ENCODE data around the gene LRMDA.
"Not testable (repeated sequence)": the region's sequence is repeated elsewhere in the genome, so short reads cannot be mapped to it uniquely, and the experiment has no call there.

LRMDA gene

DNA sequence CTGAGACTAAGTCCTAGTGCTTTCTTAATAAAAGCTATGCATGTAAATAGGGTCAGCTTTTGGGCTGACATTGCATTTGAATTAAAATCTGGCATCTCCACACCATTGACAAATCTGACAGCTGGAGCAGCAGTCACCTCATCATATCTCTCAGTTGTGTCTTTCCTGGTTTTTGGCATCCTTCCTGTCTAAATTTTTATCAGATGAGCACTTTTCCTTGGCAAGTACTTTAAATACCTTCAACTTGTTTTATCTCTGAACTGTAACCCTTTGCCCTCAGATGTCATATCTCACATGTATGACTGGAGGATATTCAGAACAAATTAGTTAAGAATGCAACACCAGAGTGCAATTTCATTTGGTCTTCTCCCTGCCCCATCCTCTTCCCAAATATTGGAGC lies 1066.2 kb downstream of the LRMDA start:
- Mint-ChIP-seq H3K9me3 (peaks cover under 1% of the 10 kb centered on the region), H3K36me3 (no peaks in the 10 kb centered on the region), H3K27me3 (no peaks in the 10 kb centered on the region), H3K4me3 (no peak overlapping the region), H3K27ac (no peak overlapping the region), H3K4me1 (no peaks in the 10 kb centered on the region)
- no peak for DNase-seq
- CTCF ChIA-PET = no interaction called here

- H3K27me3 Mint-ChIP-seq = no peaks in the 10 kb centered on the region
- H3K27ac Mint-ChIP-seq = no peak overlapping the region
- CTCF ChIA-PET = no interaction called here
- H3K4me1 Mint-ChIP-seq = no peaks in the 10 kb centered on the region
- H3K36me3 Mint-ChIP-seq = no peaks in the 10 kb centered on the region
- H3K4me3 Mint-ChIP-seq = no peak overlapping the region
- no peak for DNase-seq
- peaks cover 1% of the 10 kb centered on the region for H3K9me3 Mint-ChIP-seq
Measured at GRCh38 chr10:76504823-76505222, 1073.4 kb downstream of the LRMDA start.

GRCh38 chr10:76509446-76509845 lies 1078.0 kb downstream of the LRMDA start:
- CTCF ChIA-PET = no interaction called here
- Mint-ChIP-seq H3K4me1 (no peaks in the 10 kb centered on the region), H3K36me3 (no peaks in the 10 kb centered on the region), H3K27me3 (no peaks in the 10 kb centered on the region), H3K9me3 (no peaks in the 10 kb centered on the region), H3K4me3 (no peak overlapping the region), H3K27ac (no peak overlapping the region)
- DNase-seq = no peak

DNA sequence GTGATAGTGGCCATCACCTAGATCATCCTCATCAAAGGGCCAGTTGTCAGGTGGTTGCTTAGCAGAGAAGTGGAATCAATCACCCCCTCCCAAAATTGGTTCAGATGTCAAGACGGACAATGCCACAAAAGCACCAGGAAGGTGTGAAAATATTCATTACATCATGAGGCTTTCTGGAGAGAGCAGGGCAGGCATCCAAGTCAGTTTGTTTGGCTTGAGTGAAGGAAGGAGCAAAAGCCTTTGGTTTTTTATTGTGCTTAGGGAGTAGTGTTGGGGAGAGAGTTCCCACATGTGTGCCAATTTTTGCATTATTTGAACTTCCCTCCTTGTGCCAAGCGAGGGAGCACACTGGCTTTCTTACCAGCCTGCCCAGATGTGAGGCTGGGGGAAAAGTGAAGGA lies 1082.9 kb downstream of the LRMDA start:
- H3K9me3 Mint-ChIP-seq = no peaks in the 10 kb centered on the region
- no peaks in the 10 kb centered on the region for H3K36me3 Mint-ChIP-seq
- no peak overlapping the region for H3K27ac Mint-ChIP-seq
- no peaks in the 10 kb centered on the region for H3K4me1 Mint-ChIP-seq
- no peak for DNase-seq
- no peak overlapping the region for H3K4me3 Mint-ChIP-seq
- no peaks in the 10 kb centered on the region for H3K27me3 Mint-ChIP-seq
- CTCF ChIA-PET = no interaction called here

- CTCF ChIA-PET = no interaction called here
- no peaks in the 10 kb centered on the region for H3K4me1 Mint-ChIP-seq
- H3K27ac Mint-ChIP-seq = no peak overlapping the region
- no peaks in the 10 kb centered on the region for H3K27me3 Mint-ChIP-seq
- no peak overlapping the region for H3K4me3 Mint-ChIP-seq
- no peaks in the 10 kb centered on the region for H3K36me3 Mint-ChIP-seq
- no peaks in the 10 kb centered on the region for H3K9me3 Mint-ChIP-seq
- DNase-seq = no peak
Measured at GRCh38 chr10:76514869-76515268, 1083.4 kb downstream of the LRMDA start.

DNA sequence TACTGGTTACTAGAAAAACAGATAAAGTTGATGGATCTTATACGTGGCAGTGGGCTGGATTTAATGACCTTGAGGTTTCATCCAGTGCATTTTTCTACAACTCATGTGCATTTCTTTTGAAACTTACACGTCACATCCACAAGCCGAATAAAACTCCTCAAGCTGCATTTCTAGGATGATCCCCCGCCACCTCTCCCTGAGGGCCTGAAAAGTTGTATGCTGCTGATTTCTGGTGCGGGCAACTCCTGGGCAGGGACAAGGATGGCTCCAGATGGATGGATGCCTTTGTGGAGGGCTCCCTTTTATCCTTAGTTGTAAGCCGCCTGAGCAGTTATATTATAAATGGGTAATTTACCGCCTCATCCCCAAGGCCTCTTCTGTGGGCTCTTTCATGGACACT lies 1091.1 kb downstream of the LRMDA start:
- Mint-ChIP-seq H3K27me3 (no peaks in the 10 kb centered on the region), H3K36me3 (no peaks in the 10 kb centered on the region), H3K4me1 (no peaks in the 10 kb centered on the region), H3K4me3 (no peak overlapping the region), H3K9me3 (no peaks in the 10 kb centered on the region), H3K27ac (no peak overlapping the region)
- CTCF ChIA-PET = no interaction called here
- no peak for DNase-seq

DNA sequence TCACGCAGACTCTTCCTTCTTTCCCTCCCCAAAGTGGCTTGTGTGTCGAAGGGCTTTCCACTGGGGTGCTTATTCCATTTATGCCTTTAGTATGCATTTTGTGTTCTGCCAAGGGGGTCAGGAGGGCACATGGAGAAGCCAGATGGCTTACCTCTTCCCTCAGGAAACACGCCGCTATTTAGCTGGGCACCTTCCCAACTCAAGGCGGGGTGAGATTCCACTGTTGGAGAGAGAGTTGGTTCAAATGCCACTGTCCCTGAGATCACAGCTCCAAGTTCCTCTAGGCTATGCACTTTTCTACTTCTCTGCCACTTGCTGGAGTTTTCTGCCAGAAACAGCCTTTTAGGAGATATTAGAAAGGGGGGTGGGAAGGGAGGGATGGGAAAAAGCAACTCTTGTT lies 1091.8 kb downstream of the LRMDA start:
- CTCF ChIA-PET = no interaction called here
- Mint-ChIP-seq H3K36me3 (no peaks in the 10 kb centered on the region), H3K4me1 (no peaks in the 10 kb centered on the region), H3K9me3 (no peaks in the 10 kb centered on the region), H3K27ac (no peak overlapping the region), H3K4me3 (no peak overlapping the region), H3K27me3 (no peaks in the 10 kb centered on the region)
- DNase-seq = no peak

DNA sequence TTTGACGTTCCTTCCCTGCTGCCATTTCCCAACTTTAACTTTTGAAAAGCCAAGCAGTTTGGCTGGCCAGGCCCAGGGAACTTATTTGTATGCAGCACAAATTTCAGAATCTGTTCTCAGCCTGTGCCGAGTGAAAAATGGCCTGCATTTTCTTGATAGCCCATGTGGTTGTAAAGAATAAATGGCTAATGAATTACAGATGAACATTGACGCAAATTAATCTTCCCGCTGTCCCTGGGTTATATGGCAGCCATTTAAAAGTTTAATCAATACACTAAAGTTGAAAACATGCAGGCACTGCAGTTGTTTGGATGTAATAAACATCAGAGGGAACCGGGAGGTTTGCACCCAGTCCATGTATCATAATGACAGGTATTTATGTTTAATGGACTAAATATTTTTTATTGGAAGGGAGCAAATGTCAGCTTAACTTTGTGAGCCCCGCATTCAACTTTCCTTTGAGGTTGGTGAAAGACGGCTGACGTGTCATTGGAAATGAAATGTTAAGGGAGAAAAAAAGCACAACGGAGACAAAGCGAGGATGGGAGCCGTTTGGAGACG lies 1092.4 kb downstream of the LRMDA start:
- H3K4me1 Mint-ChIP-seq = no peaks in the 10 kb centered on the region
- H3K27ac Mint-ChIP-seq = no peak overlapping the region
- H3K4me3 Mint-ChIP-seq = no peak overlapping the region
- no peaks in the 10 kb centered on the region for H3K27me3 Mint-ChIP-seq
- no peak for DNase-seq
- CTCF ChIA-PET = no interaction called here
- no peaks in the 10 kb centered on the region for H3K36me3 Mint-ChIP-seq
- H3K9me3 Mint-ChIP-seq = no peaks in the 10 kb centered on the region

- H3K4me3 Mint-ChIP-seq, H3K36me3 Mint-ChIP-seq, H3K27me3 Mint-ChIP-seq, H3K9me3 Mint-ChIP-seq, CTCF ChIA-PET, DNase-seq, H3K4me1 Mint-ChIP-seq, H3K27ac Mint-ChIP-seq: not testable (repeated sequence)
Measured at GRCh38 chr10:76526833-76527232, 1095.4 kb downstream of the LRMDA start.

DNA sequence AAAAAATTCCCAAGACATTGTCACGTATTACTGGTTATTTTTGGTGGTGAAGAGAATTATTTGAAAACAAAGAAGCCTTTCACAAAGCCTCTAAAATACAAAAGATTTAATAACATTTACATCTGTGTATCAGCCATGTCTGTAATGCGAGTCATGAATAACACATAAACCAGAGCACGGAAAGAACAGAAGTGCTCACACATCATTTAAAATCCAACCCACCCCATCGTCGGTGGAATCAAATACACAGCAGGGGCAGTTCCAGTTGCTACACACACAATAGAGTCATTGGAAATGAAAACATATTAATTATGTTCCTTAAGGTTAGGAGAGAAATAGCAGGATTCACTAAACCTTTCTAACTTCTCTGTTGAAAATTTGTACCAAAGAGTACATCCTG lies 1108.9 kb downstream of the LRMDA start:
- Mint-ChIP-seq H3K27ac (no peak overlapping the region), H3K9me3 (no peaks in the 10 kb centered on the region), H3K4me3 (no peak overlapping the region), H3K4me1 (no peaks in the 10 kb centered on the region), H3K27me3 (no peaks in the 10 kb centered on the region), H3K36me3 (no peaks in the 10 kb centered on the region)
- CTCF ChIA-PET = no interaction called here
- DNase-seq = no peak

GRCh38 chr10:76540786-76541185 lies 1109.4 kb downstream of the LRMDA start:
- H3K27ac Mint-ChIP-seq = no peak overlapping the region
- H3K4me1 Mint-ChIP-seq = no peaks in the 10 kb centered on the region
- CTCF ChIA-PET = no interaction called here
- H3K27me3 Mint-ChIP-seq = no peaks in the 10 kb centered on the region
- no peak for DNase-seq
- H3K4me3 Mint-ChIP-seq = no peak overlapping the region
- no peaks in the 10 kb centered on the region for H3K9me3 Mint-ChIP-seq
- no peaks in the 10 kb centered on the region for H3K36me3 Mint-ChIP-seq

DNA sequence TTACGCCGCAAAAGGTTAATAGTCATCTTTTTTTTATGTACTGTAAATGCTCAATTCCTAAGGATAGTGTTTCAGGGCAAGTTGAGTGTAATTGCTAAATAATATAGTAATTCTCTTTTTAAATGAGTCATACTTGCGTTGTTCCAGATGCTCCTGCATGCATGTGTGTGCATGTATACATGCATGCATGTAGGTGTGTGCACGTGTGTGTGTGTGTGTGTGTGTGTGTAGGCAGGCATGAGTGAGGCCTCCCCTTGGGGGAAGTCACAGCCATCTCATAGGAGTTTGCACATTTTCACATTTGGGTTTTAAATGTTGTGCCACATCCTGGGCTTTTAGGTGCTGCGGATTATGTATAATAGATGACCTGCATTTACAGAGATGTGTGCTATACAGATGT lies 1110.4 kb downstream of the LRMDA start:
- H3K36me3 Mint-ChIP-seq = no peaks in the 10 kb centered on the region
- no peaks in the 10 kb centered on the region for H3K9me3 Mint-ChIP-seq
- CTCF ChIA-PET = no interaction called here
- H3K4me1 Mint-ChIP-seq = no peaks in the 10 kb centered on the region
- no peak for DNase-seq
- H3K27ac Mint-ChIP-seq = no peak overlapping the region
- H3K27me3 Mint-ChIP-seq = no peaks in the 10 kb centered on the region
- no peak overlapping the region for H3K4me3 Mint-ChIP-seq

- CTCF ChIA-PET = no interaction called here
- Mint-ChIP-seq H3K4me3 (no peak overlapping the region), H3K27ac (no peak overlapping the region), H3K9me3 (no peaks in the 10 kb centered on the region), H3K4me1 (no peaks in the 10 kb centered on the region), H3K27me3 (no peaks in the 10 kb centered on the region), H3K36me3 (no peaks in the 10 kb centered on the region)
- DNase-seq = no peak
Measured at GRCh38 chr10:76542307-76542930, 1111.0 kb downstream of the LRMDA start.

DNA sequence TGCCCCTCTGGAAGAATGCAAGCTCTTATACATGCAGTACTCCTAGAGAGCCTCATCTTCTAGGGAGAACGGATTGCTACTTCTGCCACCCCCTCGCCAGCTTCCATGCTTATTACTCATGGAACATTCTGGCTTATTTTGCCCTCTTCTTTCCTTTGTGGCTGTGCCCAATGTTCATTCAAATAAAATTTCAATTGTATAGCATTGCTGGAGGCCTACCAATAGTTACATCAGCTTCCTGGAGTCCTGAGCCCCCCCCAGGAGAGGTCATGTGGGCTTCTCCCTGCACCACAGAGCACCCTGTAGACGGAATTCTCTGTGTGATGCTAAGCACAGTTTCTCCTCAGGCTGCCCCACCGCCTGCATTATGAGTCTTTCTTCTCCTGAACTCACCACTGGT lies 1112.2 kb downstream of the LRMDA start:
- Mint-ChIP-seq H3K4me1 (no peaks in the 10 kb centered on the region), H3K27ac (no peak overlapping the region), H3K4me3 (no peak overlapping the region), H3K9me3 (no peaks in the 10 kb centered on the region), H3K36me3 (no peaks in the 10 kb centered on the region), H3K27me3 (no peaks in the 10 kb centered on the region)
- DNase-seq = no peak
- CTCF ChIA-PET = no interaction called here

DNA sequence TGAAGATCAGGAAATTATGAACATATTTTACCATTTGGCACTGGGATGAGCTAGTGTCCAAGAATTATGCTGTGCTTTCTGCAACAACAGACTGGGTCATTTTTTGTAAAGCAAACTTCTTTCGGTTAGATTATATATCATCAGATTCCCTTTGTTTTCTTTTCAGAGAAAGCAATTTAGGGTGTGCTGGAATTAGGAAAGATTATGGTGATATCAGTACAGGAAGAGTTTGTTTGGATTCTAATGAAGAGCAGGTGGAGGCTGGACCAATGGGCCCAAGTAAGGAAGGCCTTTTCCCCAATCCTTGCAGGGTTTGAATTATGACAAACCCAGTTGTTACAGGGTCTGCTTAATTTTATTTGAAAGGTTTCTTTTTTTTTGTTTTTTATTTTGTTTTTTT lies 1113.4 kb downstream of the LRMDA start:
- H3K27me3 Mint-ChIP-seq = no peaks in the 10 kb centered on the region
- CTCF ChIA-PET = no interaction called here
- H3K36me3 Mint-ChIP-seq = no peaks in the 10 kb centered on the region

DNA sequence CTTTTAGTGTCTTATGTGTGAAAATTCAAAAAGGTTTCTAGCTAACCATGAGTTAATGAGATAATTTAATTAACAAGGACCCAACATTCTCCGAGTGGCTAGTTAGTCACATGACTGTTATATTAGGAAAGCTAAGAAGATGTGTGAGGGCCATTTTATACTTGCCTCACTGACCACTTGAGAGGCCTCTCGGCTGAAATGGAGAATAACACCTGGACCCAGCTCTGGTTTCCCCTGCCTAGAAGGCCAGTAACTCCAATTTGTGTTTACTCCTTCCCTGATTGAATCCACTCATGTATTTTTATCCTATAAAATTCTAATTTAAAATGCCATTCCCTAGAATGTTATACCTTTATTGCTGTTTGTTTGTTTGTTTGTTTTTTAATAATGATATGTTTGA lies 1115.0 kb downstream of the LRMDA start:
- no peak overlapping the region for H3K4me3 Mint-ChIP-seq
- no peak overlapping the region for H3K27ac Mint-ChIP-seq
- DNase-seq = no peak
- H3K36me3 Mint-ChIP-seq = no peaks in the 10 kb centered on the region
- no peaks in the 10 kb centered on the region for H3K4me1 Mint-ChIP-seq
- no peaks in the 10 kb centered on the region for H3K27me3 Mint-ChIP-seq
- H3K9me3 Mint-ChIP-seq = no peaks in the 10 kb centered on the region
- CTCF ChIA-PET = no interaction called here

More for the DNA sequence above, 1113.4 kb downstream of the LRMDA start:
- Mint-ChIP-seq H3K4me1 (no peaks in the 10 kb centered on the region), H3K9me3 (no peaks in the 10 kb centered on the region), H3K4me3 (no peak overlapping the region), H3K27ac (no peak overlapping the region)
- DNase-seq = no peak
